Progenitor cell of endocrine pancreas (in vitro differentiated cells): Measurements from ENCODE around the gene HMG20A. TPM values are rescaled to one million over a fixed set of nuclear protein-coding genes. Genes with fewer than 3 reads are reported as not detected.
A peak's percentile ranks its signal among the peaks of the same experiment; 100 is the strongest.

Experiments used
- DNase-seq: peaks from one replicate; pipeline ENCODE4 v3.0.0; 2021; ENCODE audit warnings: low spot score; ENCODE audit not compliant: unreplicated experiment
- H3K27ac Mint-ChIP-seq: 2 replicates; pipeline ENCODE4 v1.8.0; 2021; ENCODE audit warnings: mild to moderate bottlenecking, moderate library complexity, mixed read lengths
- H3K27me3 Mint-ChIP-seq: 2 replicates; pipeline ENCODE4 v1.8.0; 2021; ENCODE audit warnings: mixed read lengths
- H3K36me3 Mint-ChIP-seq: 2 replicates; pipeline ENCODE4 v1.8.0; 2022; ENCODE audit warnings: mixed read lengths; ENCODE audit not compliant: insufficient read depth
- H3K4me1 Mint-ChIP-seq: 2 replicates; pipeline ENCODE4 v1.8.0; 2021; ENCODE audit warnings: low read depth, mixed read lengths
- H3K4me3 Mint-ChIP-seq: 2 replicates; pipeline ENCODE4 v1.8.0; 2021; ENCODE audit warnings: low read depth, mild to moderate bottlenecking, moderate library complexity, mixed read lengths
- H3K9me3 Mint-ChIP-seq: 2 replicates; pipeline ENCODE4 v1.8.0; 2021; ENCODE audit warnings: low read depth, mixed read lengths
- total RNA-seq: library from RNA; stranded (reverse); gene quantifications from 2 replicates; pipeline ENCODE4 v1.2.1, GENCODE V29; 2021
- TF ChIP-seq, protein P1 (sequence below): fragments of 200-600 bp; sonication (generic); IDR thresholded peaks from one replicate; pipeline ENCODE4 v1.5.0; 2021; ENCODE audit warnings: antibody characterized with exemption, mild to moderate bottlenecking; ENCODE audit not compliant: unreplicated experiment

The HMG20A gene
- total RNA-seq, 1 donor from 2014 or later: 46.0 TPM

DNA sequence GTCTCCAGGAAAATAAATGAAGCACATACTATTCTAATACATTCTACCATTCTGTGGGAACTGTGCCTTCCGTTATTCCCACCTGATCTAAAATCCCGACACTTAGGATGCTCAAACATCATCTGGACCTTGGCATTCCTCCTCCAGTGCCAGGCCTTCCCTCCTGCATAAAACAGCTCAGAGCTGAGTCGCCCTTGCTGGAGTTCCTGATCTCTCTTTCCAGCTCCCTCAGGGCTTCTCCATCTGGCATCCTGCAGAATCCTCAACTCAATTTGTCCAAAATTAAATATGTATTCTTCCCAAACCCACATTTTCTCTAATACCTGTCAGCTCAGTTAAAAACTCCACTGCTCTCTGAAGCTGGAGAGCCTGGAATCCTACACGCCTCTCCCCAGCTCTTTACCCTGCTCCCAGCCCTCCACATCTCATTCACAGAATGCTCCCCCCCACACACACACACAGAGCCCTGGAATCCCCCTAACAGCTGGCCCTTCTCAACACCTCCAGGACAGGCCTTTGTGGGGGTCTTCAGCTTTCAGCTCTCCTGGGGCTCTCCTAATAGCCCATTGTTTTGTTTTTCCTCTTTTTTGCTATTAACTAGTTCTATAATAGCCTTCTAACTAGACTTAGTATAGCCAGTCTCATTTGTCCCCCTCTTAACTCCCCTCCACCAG is 78.5 kb downstream of the HMG20A start:
- H3K9me3 Mint-ChIP-seq: no peaks in the 10 kb centered on the region
- no peak for DNase-seq
- peaks cover 1% of the 10 kb centered on the region for H3K36me3 Mint-ChIP-seq
- H3K4me1 Mint-ChIP-seq: peaks cover 19% of the 10 kb centered on the region
- no peak overlapping the region for H3K4me3 Mint-ChIP-seq
- peaks cover 3% of the 10 kb centered on the region for H3K27me3 Mint-ChIP-seq
- TF ChIP-seq, protein P1, sequence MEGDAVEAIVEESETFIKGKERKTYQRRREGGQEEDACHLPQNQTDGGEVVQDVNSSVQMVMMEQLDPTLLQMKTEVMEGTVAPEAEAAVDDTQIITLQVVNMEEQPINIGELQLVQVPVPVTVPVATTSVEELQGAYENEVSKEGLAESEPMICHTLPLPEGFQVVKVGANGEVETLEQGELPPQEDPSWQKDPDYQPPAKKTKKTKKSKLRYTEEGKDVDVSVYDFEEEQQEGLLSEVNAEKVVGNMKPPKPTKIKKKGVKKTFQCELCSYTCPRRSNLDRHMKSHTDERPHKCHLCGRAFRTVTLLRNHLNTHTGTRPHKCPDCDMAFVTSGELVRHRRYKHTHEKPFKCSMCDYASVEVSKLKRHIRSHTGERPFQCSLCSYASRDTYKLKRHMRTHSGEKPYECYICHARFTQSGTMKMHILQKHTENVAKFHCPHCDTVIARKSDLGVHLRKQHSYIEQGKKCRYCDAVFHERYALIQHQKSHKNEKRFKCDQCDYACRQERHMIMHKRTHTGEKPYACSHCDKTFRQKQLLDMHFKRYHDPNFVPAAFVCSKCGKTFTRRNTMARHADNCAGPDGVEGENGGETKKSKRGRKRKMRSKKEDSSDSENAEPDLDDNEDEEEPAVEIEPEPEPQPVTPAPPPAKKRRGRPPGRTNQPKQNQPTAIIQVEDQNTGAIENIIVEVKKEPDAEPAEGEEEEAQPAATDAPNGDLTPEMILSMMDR: no peak
- peak overlapping the region; percentile 57 for H3K27ac Mint-ChIP-seq

DNA sequence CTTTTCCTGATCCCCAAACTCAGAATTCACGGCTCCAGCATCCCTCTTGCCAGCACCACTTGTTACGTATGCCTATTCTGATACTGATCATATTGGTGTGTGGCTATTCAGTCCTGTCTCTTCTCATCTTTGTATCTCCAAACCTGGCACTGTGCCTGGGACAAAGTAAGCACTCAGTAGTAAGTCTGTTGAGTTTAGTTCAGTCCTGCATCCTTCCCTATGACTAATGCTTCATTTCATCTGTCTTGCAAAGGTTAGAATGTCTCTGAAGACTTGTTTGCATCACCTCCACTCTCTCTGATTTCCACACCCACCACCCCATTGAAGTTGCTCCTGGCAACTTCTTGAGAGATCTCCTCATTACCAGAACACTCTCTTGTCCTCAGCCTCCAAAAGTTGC is 80.3 kb downstream of the HMG20A start:
- peaks cover 3% of the 10 kb centered on the region for H3K27me3 Mint-ChIP-seq
- no peak overlapping the region for H3K27ac Mint-ChIP-seq
- H3K36me3 Mint-ChIP-seq: peaks cover 1% of the 10 kb centered on the region
- no peak overlapping the region for H3K4me3 Mint-ChIP-seq
- no peaks in the 10 kb centered on the region for H3K9me3 Mint-ChIP-seq
- peaks cover 19% of the 10 kb centered on the region for H3K4me1 Mint-ChIP-seq
- TF ChIP-seq, protein P1: no peak
- DNase-seq: no peak

DNA sequence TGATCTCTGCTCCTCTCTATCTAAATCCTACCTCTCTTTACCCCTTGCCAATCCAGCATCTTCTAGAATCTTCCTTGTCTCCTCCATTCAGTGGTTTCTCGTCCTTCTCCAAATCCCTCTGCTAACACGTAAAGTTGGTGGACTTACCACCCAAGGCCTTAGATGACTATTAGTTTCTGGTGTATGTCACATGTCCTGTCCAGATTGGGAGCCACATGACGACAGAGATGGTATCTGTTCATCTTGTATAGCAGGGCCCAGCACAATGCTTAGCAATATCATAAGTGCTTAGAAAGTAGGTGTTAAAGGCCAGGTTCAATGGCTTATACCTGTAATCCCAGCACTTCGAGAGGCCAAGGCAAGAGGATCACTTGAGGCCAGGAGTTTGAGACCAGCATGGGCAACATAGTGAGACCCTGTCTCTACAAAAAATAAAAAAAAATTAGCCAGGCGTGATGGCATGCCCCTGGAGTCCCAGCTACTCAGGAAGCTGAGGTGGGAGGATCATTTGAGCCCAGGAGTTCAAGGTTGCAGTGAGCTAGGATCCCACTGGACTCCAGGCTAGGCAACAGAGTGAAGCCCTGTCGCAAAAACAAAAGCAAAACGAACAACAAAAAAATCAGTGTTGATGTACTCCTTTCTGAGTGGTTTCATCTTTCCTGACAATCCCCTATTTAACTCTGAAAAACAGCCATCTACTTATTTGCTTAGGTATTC is 81.8 kb downstream of the HMG20A start:
- Mint-ChIP-seq H3K9me3 (no peaks in the 10 kb centered on the region), H3K27me3 (peaks cover 3% of the 10 kb centered on the region), H3K4me1 (peaks cover 13% of the 10 kb centered on the region), H3K27ac (no peak overlapping the region), H3K36me3 (peaks cover 1% of the 10 kb centered on the region), H3K4me3 (no peak overlapping the region)
- TF ChIP-seq, protein P1: no peak
- DNase-seq: no peak

DNA sequence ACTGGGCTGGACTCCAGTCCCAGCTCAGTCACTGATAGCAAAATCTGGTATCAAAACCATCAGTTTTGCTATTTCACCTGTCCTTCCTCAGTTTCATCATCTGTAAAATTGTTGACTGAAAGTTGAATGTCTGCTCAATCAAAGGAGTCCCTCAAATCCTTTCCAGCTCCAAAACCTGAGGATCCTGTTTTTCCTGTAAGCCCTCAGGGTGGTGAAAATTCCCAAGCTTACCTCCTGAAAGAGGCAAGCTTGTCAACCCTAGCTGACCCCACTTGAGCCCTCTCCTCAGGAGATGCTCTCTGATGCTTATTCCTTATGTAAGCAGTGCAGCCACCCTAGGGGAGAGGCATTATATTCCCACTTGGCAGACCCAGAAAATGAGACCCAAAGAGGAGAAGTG is 82.6 kb downstream of the HMG20A start:
- H3K4me1 Mint-ChIP-seq: peaks cover 15% of the 10 kb centered on the region
- peaks cover 1% of the 10 kb centered on the region for H3K36me3 Mint-ChIP-seq
- no peak for DNase-seq
- H3K27ac Mint-ChIP-seq: no peak overlapping the region
- peaks cover 3% of the 10 kb centered on the region for H3K27me3 Mint-ChIP-seq
- TF ChIP-seq, protein P1: no peak
- no peaks in the 10 kb centered on the region for H3K9me3 Mint-ChIP-seq
- no peak overlapping the region for H3K4me3 Mint-ChIP-seq

DNA sequence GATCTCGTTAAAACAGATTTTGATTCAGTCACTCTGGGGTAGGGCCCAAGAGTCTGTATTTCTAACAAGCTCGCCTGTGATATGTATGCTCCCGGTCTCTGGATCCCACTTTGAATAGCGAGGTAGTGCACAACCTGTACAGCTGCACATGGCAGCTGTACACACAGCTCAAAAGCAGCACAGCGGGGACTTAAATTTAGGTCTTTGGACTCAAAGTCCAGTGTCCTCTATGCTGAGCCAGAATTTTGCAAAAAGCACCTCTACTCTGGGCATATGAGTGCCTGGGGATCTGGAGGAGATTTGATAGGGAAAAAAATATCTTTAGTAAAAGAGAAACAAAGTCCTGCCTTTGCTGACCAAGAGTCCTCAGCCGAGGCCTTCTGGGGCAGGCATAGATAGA is 83.1 kb downstream of the HMG20A start:
- Mint-ChIP-seq H3K9me3 (no peaks in the 10 kb centered on the region), H3K4me1 (peaks cover 12% of the 10 kb centered on the region), H3K36me3 (peaks cover 1% of the 10 kb centered on the region), H3K4me3 (no peak overlapping the region), H3K27ac (no peak overlapping the region), H3K27me3 (peaks cover 3% of the 10 kb centered on the region)
- TF ChIP-seq, protein P1: no peak
- no peak for DNase-seq
